NCI-H2029 treated with DMSO at 0.1 percent for 48 hours (cell line): Measurements from ENCODE around the gene WNK3.
"Not testable (repeated sequence)": the region's sequence is repeated elsewhere in the genome, so short reads cannot be mapped to it uniquely, and the experiment has no call there.

ENCODE experiments used
- DNase-seq: peaks from one replicate; lab custom pipeline; 2025; lab: John Stamatoyannopoulos, UW

The WNK3 gene

DNA sequence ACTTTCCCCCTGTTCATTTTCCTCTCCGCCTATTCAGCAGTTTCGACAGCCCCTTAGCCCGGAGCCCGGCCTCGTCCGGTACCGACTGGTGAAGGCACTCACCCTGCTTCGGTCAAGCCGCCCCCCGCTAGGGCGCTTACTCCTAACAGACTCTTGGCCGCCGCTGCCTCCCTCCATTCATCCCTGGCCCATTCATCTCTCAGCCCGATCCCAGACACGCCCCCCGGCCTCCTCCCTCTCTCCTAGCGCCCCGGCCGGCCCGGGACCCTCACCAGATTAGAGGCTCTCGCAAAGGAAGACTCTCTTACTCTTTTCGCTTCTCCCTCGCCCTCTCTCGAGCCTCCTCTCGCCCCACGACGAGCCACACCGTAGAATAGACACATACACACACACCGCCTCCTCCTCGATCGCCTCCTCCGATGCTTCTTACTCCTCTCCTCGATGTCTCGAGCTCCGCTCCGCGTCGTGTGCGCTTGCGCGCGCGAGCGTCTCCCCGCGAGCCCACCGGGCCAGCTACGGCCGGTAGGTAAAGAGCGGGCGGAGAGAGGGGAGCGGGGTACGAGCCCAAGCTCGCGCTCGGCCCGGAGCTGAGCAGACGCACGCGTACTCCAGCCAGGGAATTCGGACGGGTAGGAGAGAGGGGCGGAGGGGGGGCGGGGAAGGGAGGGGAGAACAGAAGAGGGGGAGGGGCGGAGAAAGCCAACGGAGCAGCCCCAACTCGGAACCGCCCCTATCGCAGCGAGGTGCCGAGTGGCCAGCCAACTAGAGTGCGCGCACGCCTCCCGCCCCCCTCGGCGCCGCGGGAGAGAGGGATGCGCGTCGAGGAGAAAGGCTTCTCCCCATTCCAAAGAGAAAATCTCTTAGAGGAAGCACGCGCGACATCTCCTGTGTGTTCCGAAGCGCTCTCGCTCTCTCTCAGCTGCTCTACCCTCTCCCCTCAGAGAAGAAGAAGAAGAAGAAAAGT, at the start of gene WNK3:
Gene WNK3, minus strand, starts transcription at position 633 of the 964 bp plus-strand sequence.
- peak; percentile 30 for DNase-seq

DNA sequence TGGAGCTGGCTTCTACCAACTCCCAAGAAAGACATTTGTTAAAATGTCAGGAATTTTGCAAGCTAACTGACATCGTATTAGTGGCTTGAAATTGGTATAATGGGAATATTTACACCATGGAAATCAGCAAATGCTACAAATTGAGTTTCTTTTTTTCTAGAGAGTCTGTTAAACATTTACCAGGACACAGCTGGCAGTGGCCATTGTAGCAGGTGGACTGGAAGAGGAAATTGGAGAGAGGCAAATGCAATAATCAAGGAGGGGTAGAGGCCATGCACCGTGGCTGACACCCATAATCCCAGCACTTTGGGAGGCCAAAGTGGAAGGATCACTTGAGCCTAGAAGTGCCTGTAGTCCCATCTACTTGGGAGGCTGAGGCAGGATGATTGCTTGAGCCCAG, 49.4 kb upstream of the WNK3 start:
- no peak for DNase-seq

DNA sequence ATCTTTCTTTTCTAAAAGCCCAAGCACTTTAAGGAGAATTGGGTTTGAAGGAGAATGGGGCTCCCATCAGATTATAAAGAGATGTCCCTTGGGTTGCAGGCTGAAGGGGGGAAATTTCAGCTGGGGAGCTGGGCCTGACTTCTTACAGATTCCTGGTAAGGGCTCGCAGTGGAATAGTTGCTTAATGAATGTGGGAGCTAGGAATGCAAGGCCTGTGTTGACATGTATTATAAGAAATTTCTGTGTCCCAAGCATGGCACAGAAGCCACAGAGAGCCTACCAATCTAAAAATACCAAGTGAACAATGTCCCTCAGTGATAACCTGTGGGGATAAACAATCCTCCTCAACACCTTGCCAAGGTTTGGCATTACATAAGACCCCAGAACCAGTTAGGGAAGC, 39.3 kb upstream of the WNK3 start:
- no peak for DNase-seq

DNA sequence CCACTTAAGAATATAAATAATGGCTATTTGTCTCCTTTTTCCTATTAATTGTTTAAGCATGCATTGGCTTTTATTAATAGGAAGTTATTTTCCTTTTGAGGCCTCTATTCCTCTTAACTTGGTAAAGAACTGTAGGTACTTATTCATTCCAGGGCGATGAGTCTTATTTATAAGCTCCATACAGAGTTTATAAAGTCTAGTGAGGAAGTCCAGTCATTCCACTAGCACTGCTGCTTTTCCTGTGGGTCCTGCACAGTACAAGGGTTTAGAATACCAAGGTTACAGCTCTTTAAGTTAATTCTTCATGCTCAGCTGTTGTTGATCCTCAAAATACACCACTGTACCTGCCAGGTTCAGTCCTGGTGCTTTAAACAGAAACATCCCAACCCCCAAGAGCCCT, 28.5 kb upstream of the WNK3 start:
- DNase-seq, result no peak

DNA sequence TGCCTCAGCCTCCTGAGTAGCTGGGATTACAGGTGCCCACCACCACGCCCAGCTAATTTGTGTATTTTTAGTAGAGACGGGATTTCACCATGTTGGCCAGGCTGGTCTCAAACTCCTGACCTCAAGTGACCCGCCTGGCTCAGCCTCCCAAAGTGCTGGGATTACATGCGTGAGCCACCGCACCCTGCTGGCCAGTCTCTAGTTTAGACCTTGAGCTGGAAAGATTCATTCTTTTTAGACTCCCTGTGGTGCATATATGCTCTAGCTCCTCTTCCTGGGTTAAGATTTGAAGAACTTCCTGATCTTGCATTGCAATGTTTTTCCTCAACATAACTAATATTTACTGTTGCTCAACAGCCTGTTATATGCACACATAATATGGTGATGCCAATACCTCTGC, 26.8 kb upstream of the WNK3 start:
- DNase-seq, result not testable (repeated sequence)

DNA sequence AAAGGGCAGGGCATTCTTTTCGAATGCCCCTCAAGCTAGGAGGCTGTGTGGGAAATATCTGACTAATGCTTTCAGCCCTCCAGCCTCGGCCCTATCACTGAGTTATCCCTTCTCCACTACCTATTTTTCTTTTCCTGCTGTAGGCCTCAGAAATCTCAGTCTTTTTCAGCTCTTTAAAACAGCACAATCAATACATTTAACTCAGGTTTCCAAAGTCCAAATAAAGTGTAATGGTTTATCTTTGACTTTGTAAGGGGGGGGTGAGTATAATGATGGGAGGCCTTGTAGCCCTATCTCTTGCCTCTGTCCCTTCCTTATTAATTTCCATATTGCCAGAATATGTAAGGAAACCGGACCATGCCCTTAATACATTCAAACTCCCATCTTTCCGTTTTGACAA, 1.6 kb upstream of the WNK3 start:
- DNase-seq, result no peak

DNA sequence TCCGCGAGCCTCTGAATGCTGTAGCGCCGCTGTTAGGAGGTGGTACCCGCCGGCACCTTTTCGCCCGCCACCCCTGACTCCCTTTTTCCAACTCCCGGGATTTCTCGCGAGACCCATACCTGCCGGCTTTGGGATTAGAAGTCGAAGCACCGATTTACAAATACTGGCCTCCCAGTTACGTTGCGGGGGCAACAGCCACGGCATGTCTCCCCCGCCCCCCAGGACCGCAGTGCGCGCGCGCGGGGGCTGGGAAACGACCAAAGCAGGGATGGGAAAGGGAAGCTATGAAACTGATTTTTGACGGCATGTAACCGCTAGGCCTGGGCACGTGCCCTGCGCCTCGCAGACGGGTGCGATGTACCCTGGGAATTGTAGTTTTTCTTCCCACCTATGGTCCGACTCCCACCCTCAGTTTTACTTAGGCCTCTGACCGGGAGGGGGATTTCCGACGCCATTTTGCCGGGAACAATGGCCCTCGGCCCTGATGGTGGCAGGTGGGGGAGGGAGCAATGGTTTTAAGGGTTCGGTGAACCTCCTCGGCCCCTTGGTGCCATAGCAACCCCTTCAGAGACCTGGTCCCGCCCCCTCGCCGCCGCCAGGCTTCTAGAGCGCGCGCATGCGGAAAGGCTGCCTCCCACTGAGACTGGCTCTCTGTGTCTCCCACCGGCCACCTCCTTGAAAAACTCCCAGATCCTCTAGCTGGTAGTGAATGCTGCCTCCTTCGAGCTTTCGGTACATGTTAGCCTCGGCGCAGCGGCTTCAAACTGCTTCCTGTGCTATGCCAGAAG, 772 bp upstream of the WNK3 start:
- DNase-seq, result peak; percentile 30

DNA sequence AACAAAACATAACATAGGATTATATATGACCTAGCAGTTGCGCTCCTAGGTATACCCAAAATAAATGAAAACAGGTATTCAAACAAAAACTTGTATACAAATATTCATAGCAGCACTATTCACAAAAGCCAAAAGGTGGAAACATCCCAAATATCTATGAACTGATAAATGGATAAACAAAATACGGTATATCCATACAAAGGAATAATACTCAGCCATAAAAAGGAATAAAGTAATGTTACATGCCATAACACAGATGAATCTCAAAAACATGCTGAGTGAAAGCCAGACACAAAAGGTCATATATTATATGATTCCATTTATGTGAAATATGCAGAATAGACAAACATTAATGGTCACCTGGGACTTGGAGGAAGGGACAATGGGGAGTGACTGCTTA, 5.2 kb downstream of the WNK3 start:
- no peak for DNase-seq

DNA sequence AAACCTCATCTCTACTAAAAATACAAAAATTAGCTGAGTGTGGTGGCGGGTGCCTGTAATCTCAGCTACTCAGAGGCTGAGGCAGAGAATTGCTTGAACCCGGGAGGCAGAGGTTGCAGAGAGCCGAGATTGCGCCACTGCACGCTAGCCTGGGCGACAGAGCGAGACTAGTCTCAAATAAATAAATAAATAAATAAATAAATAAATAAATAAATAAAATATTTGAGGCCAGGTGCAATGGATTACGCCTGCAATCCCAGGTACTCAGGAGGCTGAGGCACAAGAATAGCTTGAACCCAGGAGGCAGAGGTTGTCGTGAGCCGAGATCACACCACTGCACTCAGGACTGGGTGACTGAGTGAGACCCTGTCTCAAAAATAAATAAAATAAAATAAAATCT, 20.5 kb downstream of the WNK3 start:
- not testable (repeated sequence) for DNase-seq

DNA sequence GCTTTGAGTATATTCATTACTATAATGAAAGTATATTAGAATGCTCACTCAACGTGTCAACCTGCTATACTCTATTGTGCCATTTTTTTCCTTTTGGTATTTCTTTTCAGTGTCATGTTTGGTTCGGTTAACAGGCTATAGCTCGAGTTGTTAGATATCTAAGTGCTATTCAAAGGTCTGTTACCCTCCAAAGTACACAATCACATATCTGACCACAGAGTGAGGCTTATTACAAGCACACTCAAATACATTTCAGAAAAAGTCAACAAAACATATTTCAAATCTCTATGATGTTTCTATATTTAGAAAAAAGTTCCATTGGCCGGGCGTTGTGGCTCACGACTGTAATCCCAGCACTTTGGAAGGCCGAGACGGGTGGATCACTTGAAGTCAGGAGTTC, 32.8 kb downstream of the WNK3 start:
- DNase-seq, result peak; percentile 1

DNA sequence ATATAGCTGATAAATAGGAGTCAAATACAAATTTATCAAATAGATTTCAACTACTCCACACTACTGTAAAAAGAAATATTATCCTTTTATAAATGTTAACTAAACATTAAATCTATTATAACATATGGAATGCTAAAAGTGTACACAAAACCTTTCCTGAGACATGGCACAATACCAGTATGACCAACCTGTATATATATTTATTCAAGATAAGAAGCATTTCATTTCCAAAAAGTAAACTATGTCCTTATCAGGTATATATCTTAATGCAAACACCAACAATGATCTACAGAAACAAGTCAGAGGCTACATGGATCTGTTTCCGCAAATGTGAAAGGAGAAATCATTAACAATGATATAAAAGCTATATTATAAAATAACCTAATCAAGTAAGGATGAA, 37.8 kb downstream of the WNK3 start:
- no peak for DNase-seq

DNA sequence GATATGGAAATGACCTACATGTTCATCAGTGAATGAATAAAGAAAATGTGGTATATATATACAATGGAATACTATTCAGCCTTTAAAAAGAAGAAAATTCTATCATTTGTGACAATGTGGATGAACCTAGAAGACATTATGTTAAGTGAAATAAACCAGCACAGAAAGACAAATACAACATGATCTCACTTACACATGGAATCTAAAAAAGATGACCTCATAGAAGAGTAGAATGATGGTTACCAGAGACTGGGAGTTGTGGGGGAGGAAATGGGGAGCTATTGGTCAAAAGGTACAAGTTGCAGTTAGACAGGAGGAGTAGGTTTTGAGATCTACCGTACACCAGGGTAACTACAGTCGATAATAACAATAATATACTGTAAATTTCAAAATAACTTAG, 51.5 kb downstream of the WNK3 start:
- no peak for DNase-seq

DNA sequence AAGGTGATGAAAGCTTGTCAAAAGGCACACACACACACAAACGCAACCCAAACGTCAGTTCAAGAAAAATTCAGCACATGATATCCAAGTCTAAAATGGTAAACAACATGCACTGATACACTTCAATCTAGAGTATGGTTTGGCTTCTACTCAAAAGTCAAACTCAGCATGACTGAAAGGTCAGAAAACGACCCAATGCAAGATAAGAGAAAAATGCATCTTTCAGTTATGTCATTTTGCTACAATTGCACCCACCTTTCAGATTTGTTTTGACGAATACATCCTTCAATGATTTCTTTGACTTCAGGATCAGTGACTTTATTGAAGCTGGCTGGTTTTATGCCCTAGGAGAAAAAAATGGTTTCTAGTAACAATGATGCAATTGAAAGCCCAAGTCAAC, 56.3 kb downstream of the WNK3 start:
- DNase-seq, result no peak

DNA sequence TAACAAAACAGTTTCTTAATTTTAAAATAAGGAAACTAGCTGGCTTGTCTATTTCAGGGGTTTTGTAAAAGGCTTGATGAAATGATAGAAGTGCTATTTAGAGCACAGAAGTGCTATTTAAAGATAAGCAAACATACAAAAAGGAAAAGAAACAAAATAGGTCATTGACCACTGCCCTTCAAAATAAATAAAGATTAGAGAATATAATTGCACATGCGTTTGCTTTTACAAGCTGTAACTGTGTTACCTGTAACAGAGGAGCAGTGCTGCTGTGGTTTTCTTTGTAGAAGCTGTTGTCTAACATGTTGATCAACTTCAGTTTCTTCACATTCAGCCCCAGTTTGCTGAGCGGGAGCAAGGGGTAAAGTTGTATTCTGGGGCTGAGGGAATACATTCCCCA, 63.5 kb downstream of the WNK3 start:
- DNase-seq, result no peak

DNA sequence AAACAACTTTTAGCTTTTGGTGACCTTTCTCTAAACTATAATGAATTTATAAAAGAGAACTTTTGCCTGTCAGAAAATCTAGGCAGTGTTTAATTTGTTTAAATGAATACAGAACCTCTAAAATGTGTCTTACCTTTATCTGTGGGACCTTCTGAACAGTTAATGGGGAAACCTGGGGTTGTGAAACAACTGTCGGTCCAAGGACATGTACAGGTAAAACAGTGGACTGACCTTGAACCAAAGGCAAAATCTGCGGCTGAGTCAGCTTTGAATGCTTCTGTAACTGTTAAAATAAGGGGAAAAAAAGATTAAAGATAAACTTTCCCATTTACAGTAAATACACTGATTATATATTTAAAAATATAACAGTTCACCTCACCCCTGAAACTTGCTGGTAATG, 65.1 kb downstream of the WNK3 start:
- no peak for DNase-seq

DNA sequence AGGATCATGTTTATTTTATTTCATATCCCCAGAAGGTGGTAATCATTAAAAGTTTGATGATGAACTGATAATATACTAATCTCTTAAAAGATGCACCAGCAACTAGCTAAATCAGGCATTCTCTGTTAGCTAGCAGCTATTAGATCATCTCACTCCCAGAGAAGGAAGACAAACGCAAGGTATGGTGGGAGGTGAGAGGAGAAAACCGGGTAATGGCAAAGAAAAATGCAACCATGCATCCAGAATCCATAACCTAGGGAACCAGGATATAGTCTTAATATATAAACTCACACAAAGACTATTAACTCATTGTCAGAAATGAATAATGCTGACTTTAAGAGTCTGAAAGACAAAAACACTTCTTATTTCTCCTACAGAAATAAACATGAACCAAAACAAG, 66.1 kb downstream of the WNK3 start:
- DNase-seq, result no peak

DNA sequence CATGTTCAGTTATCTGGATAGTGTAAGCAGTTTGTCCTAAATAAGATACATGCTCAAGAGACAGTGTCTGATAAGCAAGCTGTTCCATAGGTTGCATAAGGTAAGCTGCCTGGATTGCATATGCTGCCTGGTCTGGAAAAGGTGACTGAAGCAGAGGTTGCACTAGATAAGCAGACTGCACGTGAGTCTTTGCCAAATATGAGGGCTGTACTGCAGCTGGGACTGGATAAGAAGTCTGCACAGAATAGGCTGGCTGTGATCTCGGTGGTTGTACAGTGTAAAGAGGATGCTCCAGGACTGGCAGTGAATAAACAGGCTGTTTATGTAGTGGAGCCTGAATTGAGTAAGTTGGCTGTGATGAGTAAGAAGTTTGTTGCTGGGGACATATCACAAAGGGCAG, 68.9 kb downstream of the WNK3 start:
- DNase-seq, result no peak

DNA sequence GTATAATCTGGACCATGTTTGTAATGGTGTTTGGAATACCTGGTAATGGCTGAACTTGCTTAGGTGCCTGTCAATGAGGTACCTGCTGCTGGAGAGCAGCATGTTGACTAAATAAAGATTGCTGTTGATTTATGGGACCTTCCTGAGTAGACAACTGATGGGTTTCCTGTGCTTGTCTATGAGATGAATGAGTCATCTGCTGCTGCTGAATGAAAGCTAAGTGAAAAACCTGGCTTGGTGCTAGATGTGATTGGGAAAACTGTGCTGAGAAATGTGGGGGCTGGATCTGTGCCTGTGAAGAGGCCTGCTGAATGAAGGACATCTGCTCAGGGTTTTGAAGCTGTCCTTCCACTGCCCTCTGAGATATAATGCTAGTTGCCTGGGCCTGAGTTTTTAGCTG, 69.6 kb downstream of the WNK3 start:
- no peak for DNase-seq

DNA sequence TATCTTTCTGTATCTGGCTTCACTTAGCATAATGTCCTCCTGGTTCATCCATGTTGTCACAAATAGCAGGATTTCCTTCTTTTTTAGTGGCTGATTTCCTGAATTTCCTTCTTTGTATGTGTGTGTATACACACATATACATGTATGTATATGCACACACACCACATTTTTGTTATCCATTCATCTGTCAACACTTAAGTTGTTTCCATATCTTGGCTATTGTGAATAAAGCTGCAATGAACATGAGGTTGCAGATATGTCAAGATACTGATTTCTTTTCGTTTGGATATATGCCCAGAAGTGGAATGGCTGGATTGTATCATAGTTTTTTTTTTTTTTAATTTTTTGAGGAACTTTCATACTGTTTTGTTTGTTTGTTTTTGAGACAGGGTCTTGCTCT, 76.2 kb downstream of the WNK3 start:
- no peak for DNase-seq

DNA sequence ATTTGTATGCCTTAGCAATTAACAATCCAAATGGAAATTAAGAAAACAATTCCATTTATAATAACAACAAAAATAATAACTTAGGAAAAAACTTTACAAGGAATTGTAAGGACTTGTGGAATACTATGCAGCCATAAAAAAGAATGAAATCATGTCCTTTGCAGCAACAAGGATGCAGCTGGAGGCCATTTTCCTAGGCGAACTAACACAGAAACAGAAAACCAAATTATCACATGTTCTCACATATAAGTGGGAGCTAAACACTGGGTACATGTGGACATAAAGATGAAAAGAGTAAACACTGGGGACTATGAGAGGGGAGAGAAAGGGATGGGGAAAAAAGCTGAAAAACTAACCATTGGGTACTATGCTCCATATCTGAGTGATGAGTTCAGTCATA, 77.4 kb downstream of the WNK3 start:
- DNase-seq, result no peak

DNA sequence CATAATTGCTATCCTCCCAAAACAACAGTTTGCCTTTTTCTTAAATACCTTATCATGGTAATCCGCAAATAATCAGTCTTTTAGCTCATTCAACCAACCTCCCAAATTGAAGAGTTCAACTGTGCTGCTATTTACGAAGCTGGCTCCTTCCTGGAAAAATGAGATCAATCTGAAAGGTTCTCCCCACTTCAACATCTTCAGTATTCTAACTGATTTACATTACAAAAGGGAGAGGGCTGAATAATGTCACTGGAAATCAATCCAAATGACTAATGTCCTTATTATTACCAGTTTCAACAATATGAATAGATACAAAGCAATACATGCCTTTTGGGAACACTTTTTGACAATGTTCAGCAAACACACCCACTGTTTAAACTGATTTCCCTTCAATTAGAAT, 86.2 kb downstream of the WNK3 start:
- no peak for DNase-seq

DNA sequence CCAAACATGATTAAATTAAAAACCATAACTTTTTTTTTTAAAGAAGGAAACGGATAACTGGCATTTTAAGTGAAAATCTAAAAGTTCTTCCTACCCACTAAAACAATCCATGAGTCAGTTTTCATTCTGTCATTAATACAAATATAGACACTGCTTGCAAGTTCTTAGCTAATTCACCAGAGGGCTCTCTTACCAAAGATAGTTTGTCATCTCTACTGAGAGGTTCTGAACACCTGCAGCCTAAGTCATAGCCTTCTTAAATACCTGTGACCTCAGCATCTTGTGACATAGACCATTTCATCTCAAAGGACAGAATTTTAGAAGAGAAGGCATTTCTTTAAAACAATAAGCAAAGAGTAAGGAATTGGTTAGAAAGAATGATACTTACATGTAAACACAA, 109.5 kb downstream of the WNK3 start:
- no peak for DNase-seq

DNA sequence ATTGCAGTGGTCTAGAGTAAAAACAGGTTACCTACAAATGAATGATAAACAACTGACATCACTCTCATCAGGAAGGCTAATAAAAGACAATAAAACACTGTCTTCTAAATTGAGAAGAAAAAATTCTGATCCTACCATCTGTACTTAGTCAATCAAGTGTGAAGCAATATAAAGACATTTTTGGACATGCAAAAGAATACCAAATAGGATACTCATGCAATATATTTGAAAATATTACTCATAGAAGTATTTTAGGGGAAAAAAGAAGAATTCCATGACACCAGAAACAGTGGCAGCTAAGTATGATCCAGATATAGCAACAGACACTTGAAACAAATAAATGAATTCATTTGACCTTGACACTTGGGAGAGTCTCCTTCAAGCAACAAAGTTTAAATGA, 111.0 kb downstream of the WNK3 start:
- DNase-seq, result no peak
